Germinal center (tissue), 1 donor: ENCODE results near the gene ANKS1A.
"Not testable (repeated sequence)": the region's sequence is repeated elsewhere in the genome, so short reads cannot be mapped to it uniquely, and the experiment has no call there.

Experiments
- DNase-seq: peaks from one replicate; pipeline ENCODE4 v3.0.0; 2012; ENCODE audit warnings: mixed read lengths, low spot score

Gene ANKS1A

GRCh38 chr6:34888874-34889555 is at the start of gene ANKS1A:
Gene ANKS1A, plus strand, starts transcription at chr6:34889255. Its CDS starts 148 bp downstream, at chr6:34889403.
- DNase-seq = peak; percentile 92

- no peak for DNase-seq
Measured at GRCh38 chr6:34839666-34840352, 49.2 kb upstream of the ANKS1A start.

- not testable (repeated sequence) for DNase-seq
Measured at GRCh38 chr6:34849066-34849465, 40.0 kb upstream of the ANKS1A start.

GRCh38 chr6:34851361-34851760 is 37.7 kb upstream of the ANKS1A start:
- no peak for DNase-seq

GRCh38 chr6:34852406-34853085 is 36.5 kb upstream of the ANKS1A start:
- DNase-seq = no peak

- DNase-seq = no peak
Measured at GRCh38 chr6:34855463-34855862, 33.6 kb upstream of the ANKS1A start.

- no peak for DNase-seq
Measured at GRCh38 chr6:34858681-34859080, 30.4 kb upstream of the ANKS1A start.

- no peak for DNase-seq
Measured at GRCh38 chr6:34859951-34860350, 29.1 kb upstream of the ANKS1A start.

GRCh38 chr6:34860776-34861175 is 28.3 kb upstream of the ANKS1A start:
- no peak for DNase-seq

GRCh38 chr6:34864007-34864406 is 25.0 kb upstream of the ANKS1A start:
- DNase-seq = no peak

- DNase-seq = no peak
Measured at GRCh38 chr6:34865107-34865506, 23.9 kb upstream of the ANKS1A start.

GRCh38 chr6:34866509-34866908 is 22.5 kb upstream of the ANKS1A start:
- no peak for DNase-seq

- no peak for DNase-seq
Measured at GRCh38 chr6:34867484-34867883, 21.6 kb upstream of the ANKS1A start.

GRCh38 chr6:34871853-34872252 is 17.2 kb upstream of the ANKS1A start:
- no peak for DNase-seq

GRCh38 chr6:34872332-34872731 is 16.7 kb upstream of the ANKS1A start:
- DNase-seq = no peak

- no peak for DNase-seq
Measured at GRCh38 chr6:34875292-34876213, 13.5 kb upstream of the ANKS1A start.

- no peak for DNase-seq
Measured at GRCh38 chr6:34876472-34876871, 12.6 kb upstream of the ANKS1A start.

GRCh38 chr6:34877259-34877658 is 11.8 kb upstream of the ANKS1A start:
- DNase-seq = no peak

- DNase-seq = no peak
Measured at GRCh38 chr6:34877869-34878485, 11.1 kb upstream of the ANKS1A start.

GRCh38 chr6:34884073-34884472 is 5.0 kb upstream of the ANKS1A start:
- not testable (repeated sequence) for DNase-seq

- no peak for DNase-seq
Measured at GRCh38 chr6:34884996-34885395, 4.1 kb upstream of the ANKS1A start.

- DNase-seq = not testable (repeated sequence)
Measured at GRCh38 chr6:34885837-34886236, 3.2 kb upstream of the ANKS1A start.
